ENCODE data around the gene RTF2.

RTF2 gene

DNA sequence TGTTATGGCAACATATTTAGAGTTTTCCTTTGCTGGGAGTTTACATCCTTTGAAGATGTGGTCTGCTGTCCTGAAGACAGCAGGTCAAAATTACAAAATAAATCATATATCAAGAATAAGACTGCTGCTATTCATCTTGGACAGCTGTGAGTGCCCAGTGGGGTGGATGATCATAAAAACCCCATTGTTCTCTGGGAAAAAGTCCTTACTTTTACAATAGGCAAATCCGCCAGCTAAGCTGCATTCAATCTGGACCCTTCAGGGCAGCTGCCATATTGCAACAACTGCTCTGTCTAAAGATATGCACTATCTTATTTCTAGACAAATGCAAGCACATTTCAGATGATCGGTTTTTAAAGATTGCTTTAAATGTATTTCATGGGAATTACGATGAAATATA lies 37.0 kb upstream of the RTF2 start:
- TF ChIP-seq, protein P1, sequence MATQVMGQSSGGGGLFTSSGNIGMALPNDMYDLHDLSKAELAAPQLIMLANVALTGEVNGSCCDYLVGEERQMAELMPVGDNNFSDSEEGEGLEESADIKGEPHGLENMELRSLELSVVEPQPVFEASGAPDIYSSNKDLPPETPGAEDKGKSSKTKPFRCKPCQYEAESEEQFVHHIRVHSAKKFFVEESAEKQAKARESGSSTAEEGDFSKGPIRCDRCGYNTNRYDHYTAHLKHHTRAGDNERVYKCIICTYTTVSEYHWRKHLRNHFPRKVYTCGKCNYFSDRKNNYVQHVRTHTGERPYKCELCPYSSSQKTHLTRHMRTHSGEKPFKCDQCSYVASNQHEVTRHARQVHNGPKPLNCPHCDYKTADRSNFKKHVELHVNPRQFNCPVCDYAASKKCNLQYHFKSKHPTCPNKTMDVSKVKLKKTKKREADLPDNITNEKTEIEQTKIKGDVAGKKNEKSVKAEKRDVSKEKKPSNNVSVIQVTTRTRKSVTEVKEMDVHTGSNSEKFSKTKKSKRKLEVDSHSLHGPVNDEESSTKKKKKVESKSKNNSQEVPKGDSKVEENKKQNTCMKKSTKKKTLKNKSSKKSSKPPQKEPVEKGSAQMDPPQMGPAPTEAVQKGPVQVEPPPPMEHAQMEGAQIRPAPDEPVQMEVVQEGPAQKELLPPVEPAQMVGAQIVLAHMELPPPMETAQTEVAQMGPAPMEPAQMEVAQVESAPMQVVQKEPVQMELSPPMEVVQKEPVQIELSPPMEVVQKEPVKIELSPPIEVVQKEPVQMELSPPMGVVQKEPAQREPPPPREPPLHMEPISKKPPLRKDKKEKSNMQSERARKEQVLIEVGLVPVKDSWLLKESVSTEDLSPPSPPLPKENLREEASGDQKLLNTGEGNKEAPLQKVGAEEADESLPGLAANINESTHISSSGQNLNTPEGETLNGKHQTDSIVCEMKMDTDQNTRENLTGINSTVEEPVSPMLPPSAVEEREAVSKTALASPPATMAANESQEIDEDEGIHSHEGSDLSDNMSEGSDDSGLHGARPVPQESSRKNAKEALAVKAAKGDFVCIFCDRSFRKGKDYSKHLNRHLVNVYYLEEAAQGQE (IDR thresholded peaks at IDR 0.05; ENCODE audit: low read depth) = no peak
- TF ChIP-seq EGR1 (IDR thresholded peaks at IDR 0.05) = no peak
- TF ChIP-seq TAF1 (IDR thresholded peaks at IDR 0.05; ENCODE audit: low read depth) = no peak

DNA sequence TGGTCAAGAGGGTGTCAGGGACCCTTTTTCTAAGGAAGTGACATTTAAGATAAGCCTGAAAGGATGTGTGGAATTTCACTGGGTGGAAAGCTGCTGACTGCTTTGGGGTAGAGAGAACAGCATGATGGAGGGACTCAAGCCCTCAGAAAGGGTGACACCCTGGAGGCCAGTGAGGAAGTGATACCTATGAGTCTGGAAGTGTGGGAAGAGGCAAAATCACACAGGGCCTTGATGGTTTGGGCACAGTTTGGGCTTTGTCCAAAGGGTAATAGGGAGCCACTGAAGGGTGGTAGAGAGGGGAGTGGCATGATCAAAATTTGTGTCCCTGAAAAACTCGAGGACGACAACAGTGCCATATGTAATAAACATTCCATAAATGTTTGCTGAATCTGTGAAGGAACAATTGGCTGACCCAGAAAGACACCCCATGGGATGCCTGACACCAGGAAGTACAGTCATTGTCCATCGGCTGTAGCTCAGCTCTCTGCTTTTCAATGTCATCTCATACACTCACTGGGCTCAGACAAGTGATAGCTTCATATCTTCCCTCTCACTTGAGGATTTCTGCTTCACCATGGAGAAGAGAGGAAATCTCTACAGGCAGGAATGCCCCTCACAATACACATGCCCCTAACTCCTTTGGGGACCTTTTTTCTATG lies 35.1 kb upstream of the RTF2 start:
- no peak for TF ChIP-seq TEAD4 (IDR thresholded peaks at IDR 0.05)
- no peak for TF ChIP-seq YY1 (IDR thresholded peaks at IDR 0.05; ENCODE audit: low read depth)
- TF ChIP-seq EGR1 (IDR thresholded peaks at IDR 0.05) = no peak
- TF ChIP-seq ZBTB7A (IDR thresholded peaks at IDR 0.05; ENCODE audit: low read depth) = no peak
- TF ChIP-seq TAF1 (IDR thresholded peaks at IDR 0.05; ENCODE audit: low read depth) = no peak
- TF ChIP-seq EP300 (IDR thresholded peaks at IDR 0.05; ENCODE audit: borderline replicate concordance) = no peak
- no peak for TF ChIP-seq RAD21 (IDR thresholded peaks at IDR 0.05; ENCODE audit: low read depth)
- no peak for TF ChIP-seq CREB1 (IDR thresholded peaks at IDR 0.05; ENCODE audit: low read depth)
- TF ChIP-seq CEBPB (IDR thresholded peaks at IDR 0.05) = no peak
- TF ChIP-seq, protein P2, sequence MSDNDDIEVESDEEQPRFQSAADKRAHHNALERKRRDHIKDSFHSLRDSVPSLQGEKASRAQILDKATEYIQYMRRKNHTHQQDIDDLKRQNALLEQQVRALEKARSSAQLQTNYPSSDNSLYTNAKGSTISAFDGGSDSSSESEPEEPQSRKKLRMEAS (IDR thresholded peaks at IDR 0.05) = no peak
- TF ChIP-seq NFIC (IDR thresholded peaks at IDR 0.05) = no peak
- TF ChIP-seq, protein P1 (IDR thresholded peaks at IDR 0.05; ENCODE audit: low read depth) = no peak
- TF ChIP-seq FOXM1 (IDR thresholded peaks at IDR 0.05; ENCODE audit: borderline replicate concordance, low read depth) = no peak
- no peak for TF ChIP-seq USF1 (IDR thresholded peaks at IDR 0.05)

- TF ChIP-seq YY1 (IDR thresholded peaks at IDR 0.05; ENCODE audit: low read depth) = no peak
- no peak for TF ChIP-seq EP300 (IDR thresholded peaks at IDR 0.05; ENCODE audit: borderline replicate concordance)
- TF ChIP-seq USF1 (IDR thresholded peaks at IDR 0.05) = no peak
- TF ChIP-seq, protein P2 (IDR thresholded peaks at IDR 0.05) = no peak
- no peak for TF ChIP-seq TCF12 (IDR thresholded peaks at IDR 0.05; ENCODE audit: low read depth)
- no peak for TF ChIP-seq ZBTB7A (IDR thresholded peaks at IDR 0.05; ENCODE audit: low read depth)
- TF ChIP-seq RAD21 (IDR thresholded peaks at IDR 0.05; ENCODE audit: low read depth) = no peak
- TF ChIP-seq FOXM1 (IDR thresholded peaks at IDR 0.05; ENCODE audit: borderline replicate concordance, low read depth) = no peak
- TF ChIP-seq EGR1 (IDR thresholded peaks at IDR 0.05) = no peak
- no peak for TF ChIP-seq TAF1 (IDR thresholded peaks at IDR 0.05; ENCODE audit: low read depth)
- TF ChIP-seq CREB1 (IDR thresholded peaks at IDR 0.05; ENCODE audit: low read depth) = no peak
- TF ChIP-seq NFIC (IDR thresholded peaks at IDR 0.05) = no peak
- no peak for TF ChIP-seq TEAD4 (IDR thresholded peaks at IDR 0.05)
- TF ChIP-seq, protein P1 (IDR thresholded peaks at IDR 0.05; ENCODE audit: low read depth) = no peak
- no peak for TF ChIP-seq CEBPB (IDR thresholded peaks at IDR 0.05)
These were observed 34.6 kb upstream of the RTF2 start for GRCh38 chr20:56433880-56434255.

- TF ChIP-seq EGR1 (IDR thresholded peaks at IDR 0.05) (no peak), EP300 (IDR thresholded peaks at IDR 0.05; ENCODE audit: borderline replicate concordance) (no peak), CEBPB (IDR thresholded peaks at IDR 0.05) (no peak), USF1 (IDR thresholded peaks at IDR 0.05) (no peak), TCF12 (IDR thresholded peaks at IDR 0.05; ENCODE audit: low read depth) (no peak), TEAD4 (IDR thresholded peaks at IDR 0.05) (no peak), CREB1 (IDR thresholded peaks at IDR 0.05; ENCODE audit: low read depth) (no peak), ZBTB7A (IDR thresholded peaks at IDR 0.05; ENCODE audit: low read depth) (no peak), FOXM1 (IDR thresholded peaks at IDR 0.05; ENCODE audit: borderline replicate concordance, low read depth) (no peak), YY1 (IDR thresholded peaks at IDR 0.05; ENCODE audit: low read depth) (no peak), TAF1 (IDR thresholded peaks at IDR 0.05; ENCODE audit: low read depth) (no peak), NFIC (IDR thresholded peaks at IDR 0.05) (no peak), RAD21 (IDR thresholded peaks at IDR 0.05; ENCODE audit: low read depth) (no peak)
- TF ChIP-seq, protein P2 (IDR thresholded peaks at IDR 0.05) = no peak
- TF ChIP-seq, protein P1 (IDR thresholded peaks at IDR 0.05; ENCODE audit: low read depth) = no peak
These were observed 31.0 kb upstream of the RTF2 start for GRCh38 chr20:56437196-56437960.

Data from Ishikawa (cell line).